MM.1S (cell line): ENCODE measurements around the gene SMAP1.

ENCODE experiments used
- EZH2 ChIP-seq: fragments of 300-600 bp; sonication (generic); optimal IDR thresholded peaks from 2 replicates; pipeline ENCODE3; 2017; ENCODE audit warnings: low read depth, mild to moderate bottlenecking, antibody characterized with exemption, low read length, mixed read lengths
- TF ChIP-seq, protein P1 (sequence below): fragments of 300-600 bp; sonication (generic); IDR thresholded peaks from 2 replicates; pipeline ENCODE4 v1.5.1; 2016; ENCODE audit warnings: antibody characterized with exemption, low read length, mixed read lengths

DNA sequence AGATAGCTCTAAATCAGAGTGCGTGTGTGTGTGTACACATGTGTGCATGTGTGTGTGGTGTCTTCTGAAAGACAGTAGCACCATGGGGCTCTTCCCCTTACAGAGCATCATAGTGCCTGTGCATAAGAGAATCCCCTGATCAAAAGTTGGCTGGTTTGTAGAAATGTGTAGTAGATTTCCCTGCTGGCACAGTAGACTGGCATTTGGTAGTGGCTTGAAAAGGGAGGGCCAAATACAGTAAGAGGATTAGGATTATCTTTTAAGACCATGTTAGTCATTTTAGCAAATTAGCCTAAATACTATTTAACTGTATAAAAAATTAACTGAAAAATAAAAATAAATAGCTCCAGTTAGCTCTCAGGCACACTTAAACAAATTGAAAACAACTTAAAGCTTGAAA is 176.6 kb downstream of the SMAP1 start:
- TF ChIP-seq, protein P1, sequence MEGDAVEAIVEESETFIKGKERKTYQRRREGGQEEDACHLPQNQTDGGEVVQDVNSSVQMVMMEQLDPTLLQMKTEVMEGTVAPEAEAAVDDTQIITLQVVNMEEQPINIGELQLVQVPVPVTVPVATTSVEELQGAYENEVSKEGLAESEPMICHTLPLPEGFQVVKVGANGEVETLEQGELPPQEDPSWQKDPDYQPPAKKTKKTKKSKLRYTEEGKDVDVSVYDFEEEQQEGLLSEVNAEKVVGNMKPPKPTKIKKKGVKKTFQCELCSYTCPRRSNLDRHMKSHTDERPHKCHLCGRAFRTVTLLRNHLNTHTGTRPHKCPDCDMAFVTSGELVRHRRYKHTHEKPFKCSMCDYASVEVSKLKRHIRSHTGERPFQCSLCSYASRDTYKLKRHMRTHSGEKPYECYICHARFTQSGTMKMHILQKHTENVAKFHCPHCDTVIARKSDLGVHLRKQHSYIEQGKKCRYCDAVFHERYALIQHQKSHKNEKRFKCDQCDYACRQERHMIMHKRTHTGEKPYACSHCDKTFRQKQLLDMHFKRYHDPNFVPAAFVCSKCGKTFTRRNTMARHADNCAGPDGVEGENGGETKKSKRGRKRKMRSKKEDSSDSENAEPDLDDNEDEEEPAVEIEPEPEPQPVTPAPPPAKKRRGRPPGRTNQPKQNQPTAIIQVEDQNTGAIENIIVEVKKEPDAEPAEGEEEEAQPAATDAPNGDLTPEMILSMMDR = no peak
- no peak for TF ChIP-seq EZH2
